ENCODE measurements around the gene ZNF76. TPM values are rescaled to one million over a fixed set of nuclear protein-coding genes. Genes with fewer than 3 reads are reported as not detected.

ZNF76 gene
- total and polyA plus RNA-seq, 4 donors = 10.6 to 18.4 (median 12.4) TPM

- TF ChIP-seq GABPA (IDR thresholded peaks at IDR 0.05 in 1 of 2, conservative IDR thresholded peaks at IDR 0.05 in 1 of 2) = no peak
- no peak for TF ChIP-seq RAD21 (IDR thresholded peaks at IDR 0.05)
- TF ChIP-seq HNF4A (conservative IDR thresholded peaks at IDR 0.05) = no peak
- no peak for TF ChIP-seq HNF4G (IDR thresholded peaks at IDR 0.05)
- TF ChIP-seq TAF1 (conservative IDR thresholded peaks at IDR 0.05) = no peak
Measured at GRCh38 chr6:35288834-35289233, 29.3 kb downstream of the ZNF76 start (continued).

GRCh38 chr6:35291491-35291890, 32.0 kb downstream of the ZNF76 start:
- Histone ChIP-seq H3K27ac (ENCODE audit: low read depth in 1 of 2, low read length in 2 of 2) (no peak overlapping the region), H3K36me3 (ENCODE audit: control insufficient read depth in 4 of 4, insufficient read depth in 3 of 4, low read depth in 1 of 4, low read length in 3 of 4) (peaks cover 9 to 80% (median 47%) of the 10 kb centered on the region in 4 donors), H3K9ac (ENCODE audit: low read depth in 1 of 2, low read length in 2 of 2) (no peak overlapping the region), H3K4me3 (ENCODE audit: low read depth in 1 of 3, low read length in 3 of 3) (no peak overlapping the region), H3K9me3 (ENCODE audit: control insufficient read depth in 4 of 4, low read length in 3 of 4) (no peaks in the 10 kb centered on the region), H3K4me1 (ENCODE audit: control insufficient read depth in 4 of 4, insufficient read depth in 4 of 4, low read length in 3 of 4) (no peaks in the 10 kb centered on the region), H3K27me3 (ENCODE audit: control insufficient read depth in 4 of 4, insufficient read depth in 4 of 4, low read length in 3 of 4) (no peaks in the 10 kb centered on the region)
- DNase-seq (ENCODE audit: low spot score) = no peak
- TF ChIP-seq FOXA2 (IDR thresholded peaks at IDR 0.05) = no peak
- TF ChIP-seq SP1 (IDR thresholded peaks at IDR 0.05) = no peak
- TF ChIP-seq ZBTB33 (IDR thresholded peaks at IDR 0.05) = no peak
- whole genome bisulfite sequencing = 98% methylated on average over 13 of the region's 13 CpGs

GRCh38 chr6:35292494-35292893, 33.0 kb downstream of the ZNF76 start:
- H3K36me3 ChIP-seq (ENCODE audit: control insufficient read depth in 4 of 4, insufficient read depth in 3 of 4, low read depth in 1 of 4, low read length in 3 of 4) = peaks cover 9 to 71% (median 40%) of the 10 kb centered on the region in 4 donors
- H3K9ac ChIP-seq (ENCODE audit: low read depth in 1 of 2, low read length in 2 of 2) = no peak overlapping the region
- DNase-seq (ENCODE audit: low spot score) = no peak
- H3K27ac ChIP-seq (ENCODE audit: low read depth in 1 of 2, low read length in 2 of 2) = no peak overlapping the region
- no peaks in the 10 kb centered on the region for H3K4me1 ChIP-seq (ENCODE audit: control insufficient read depth in 4 of 4, insufficient read depth in 4 of 4, low read length in 3 of 4)
- no peaks in the 10 kb centered on the region for H3K27me3 ChIP-seq (ENCODE audit: control insufficient read depth in 4 of 4, insufficient read depth in 4 of 4, low read length in 3 of 4)
- TF ChIP-seq YY1 (IDR thresholded peaks at IDR 0.05) = no peak
- H3K4me3 ChIP-seq (ENCODE audit: low read depth in 1 of 3, low read length in 3 of 3) = no peak overlapping the region
- H3K9me3 ChIP-seq (ENCODE audit: control insufficient read depth in 4 of 4, low read length in 3 of 4) = no peaks in the 10 kb centered on the region
- 78% methylated on average over 15 of the region's 15 CpGs for WGBS

GRCh38 chr6:35293681-35294080, 34.1 kb downstream of the ZNF76 start:
- Histone ChIP-seq H3K4me3 (ENCODE audit: low read depth in 1 of 3, low read length in 3 of 3) (no peak overlapping the region), H3K27me3 (ENCODE audit: control insufficient read depth in 4 of 4, insufficient read depth in 4 of 4, low read length in 3 of 4) (no peaks in the 10 kb centered on the region), H3K9ac (ENCODE audit: low read depth in 1 of 2, low read length in 2 of 2) (no peak overlapping the region), H3K4me1 (ENCODE audit: control insufficient read depth in 4 of 4, insufficient read depth in 4 of 4, low read length in 3 of 4) (no peaks in the 10 kb centered on the region), H3K9me3 (ENCODE audit: control insufficient read depth in 4 of 4, low read length in 3 of 4) (no peaks in the 10 kb centered on the region), H3K36me3 (ENCODE audit: control insufficient read depth in 4 of 4, insufficient read depth in 3 of 4, low read depth in 1 of 4, low read length in 3 of 4) (peaks cover 3 to 62% (median 32%) of the 10 kb centered on the region in 4 donors), H3K27ac (ENCODE audit: low read depth in 1 of 2, low read length in 2 of 2) (no peak overlapping the region)
- WGBS = 93% methylated on average over 9 of the region's 9 CpGs
- TF ChIP-seq HNF4A (conservative IDR thresholded peaks at IDR 0.05) (no peak), RXRA (IDR thresholded peaks at IDR 0.05) (no peak), TAF1 (conservative IDR thresholded peaks at IDR 0.05) (no peak), HNF4G (IDR thresholded peaks at IDR 0.05) (no peak), YY1 (IDR thresholded peaks at IDR 0.05) (no peak), ATF3 (IDR thresholded peaks at IDR 0.05) (no peak)
- DNase-seq (ENCODE audit: low spot score) = no peak

All from liver (tissue), 9 donors.